ENCODE data around the gene ILDR2.

ILDR2 gene

GRCh38 chr1:166927701-166928100 lies 47.6 kb downstream of the ILDR2 start:
- FAIRE-seq: no peak

GRCh38 chr1:166925810-166926478 lies 49.4 kb downstream of the ILDR2 start:
- DNase-seq (ENCODE audit: insufficient read length, low spot score): peak; percentile 74
- peak; percentile 70 for FAIRE-seq

More at GRCh38 chr1:166927701-166928100, 47.6 kb downstream of the ILDR2 start:
- no peak for DNase-seq (ENCODE audit: insufficient read length, low spot score)

DNA sequence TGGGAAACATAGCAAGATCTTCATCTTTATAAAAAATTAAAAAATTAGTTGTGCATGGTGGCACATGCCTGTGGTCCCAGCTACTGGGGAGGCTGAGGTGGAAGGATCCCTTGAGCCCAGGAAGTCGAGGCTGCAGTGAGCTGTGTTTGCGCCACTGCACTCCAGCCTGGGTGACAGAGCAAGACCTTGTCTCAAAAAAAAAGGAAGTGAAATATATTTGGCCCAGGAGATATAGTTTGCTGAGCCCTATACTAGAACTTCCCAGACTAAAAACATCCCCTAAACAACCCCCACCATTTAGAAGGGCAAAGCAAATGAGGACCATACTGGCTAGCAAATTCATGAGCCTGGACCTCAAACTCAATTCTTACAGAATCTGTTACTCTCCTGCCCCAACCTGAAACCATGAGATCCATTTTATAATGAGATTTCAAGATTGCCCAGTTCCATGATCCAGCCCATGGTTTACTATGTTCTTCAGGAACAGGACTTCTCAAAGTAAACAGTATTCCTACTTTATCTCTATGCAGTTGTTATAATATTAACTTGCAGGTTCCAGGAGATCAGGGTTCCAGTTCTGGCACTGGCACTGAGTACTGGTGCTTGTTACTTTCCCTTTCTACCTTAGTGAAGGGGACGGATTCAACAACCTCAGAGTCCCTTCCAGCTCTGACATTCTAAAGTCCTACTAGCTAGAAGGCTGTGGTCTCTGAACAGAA lies 50.4 kb downstream of the ILDR2 start:
- no peak for DNase-seq (ENCODE audit: insufficient read length, low spot score)
- FAIRE-seq: no peak

- no peak for DNase-seq (ENCODE audit: insufficient read length, low spot score)
- FAIRE-seq: no peak
Observed at GRCh38 chr1:166920561-166921475, 54.5 kb downstream of the ILDR2 start.

DNA sequence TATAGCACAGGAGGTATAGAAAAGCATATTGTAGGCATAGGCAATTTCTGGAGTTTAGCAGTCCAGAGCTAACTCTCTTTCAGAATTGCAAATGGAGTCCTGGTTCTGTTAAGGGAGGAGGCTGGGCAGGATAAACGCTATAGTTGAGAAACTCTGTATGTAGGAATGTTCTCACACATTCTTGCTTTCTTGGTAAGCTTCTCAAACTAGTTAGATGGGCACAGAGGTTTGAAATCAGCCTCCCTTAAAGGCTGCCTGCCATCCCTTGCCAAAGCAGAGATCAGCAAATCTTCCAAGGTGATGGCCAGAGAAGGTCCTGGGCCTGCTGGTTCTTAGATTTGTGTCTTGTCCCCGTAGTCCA lies 56.4 kb downstream of the ILDR2 start:
- DNase-seq (ENCODE audit: insufficient read length, low spot score): no peak
- FAIRE-seq: no peak

- no peak for FAIRE-seq
Observed at GRCh38 chr1:166918088-166918955, 57.0 kb downstream of the ILDR2 start.

GRCh38 chr1:166915941-166916340 lies 59.4 kb downstream of the ILDR2 start:
- peak; percentile 64 for FAIRE-seq
- no peak for DNase-seq (ENCODE audit: insufficient read length, low spot score)

More at GRCh38 chr1:166918088-166918955, 57.0 kb downstream of the ILDR2 start:
- no peak for DNase-seq (ENCODE audit: insufficient read length, low spot score)

DNA sequence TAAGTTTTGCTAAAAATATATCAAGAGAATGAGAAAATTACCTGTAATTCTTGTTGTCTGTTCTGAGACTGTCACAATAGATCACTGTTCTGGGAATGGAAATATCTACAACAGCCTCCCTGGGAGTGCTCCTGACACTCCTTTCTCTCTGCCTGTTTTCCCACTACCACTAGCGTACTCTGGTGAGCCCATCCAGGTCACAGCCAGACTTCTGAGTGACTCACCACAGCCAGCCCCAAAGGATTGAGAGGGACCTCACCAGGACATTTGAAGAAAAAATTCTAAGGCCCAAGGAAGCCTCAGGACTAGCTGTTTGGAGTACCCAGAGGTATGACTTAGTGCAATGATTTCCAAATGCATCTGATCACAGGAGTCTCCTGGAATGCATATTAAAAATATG lies 60.3 kb downstream of the ILDR2 start:
- DNase-seq (ENCODE audit: insufficient read length, low spot score) (no peak), FAIRE-seq (no peak)

DNA sequence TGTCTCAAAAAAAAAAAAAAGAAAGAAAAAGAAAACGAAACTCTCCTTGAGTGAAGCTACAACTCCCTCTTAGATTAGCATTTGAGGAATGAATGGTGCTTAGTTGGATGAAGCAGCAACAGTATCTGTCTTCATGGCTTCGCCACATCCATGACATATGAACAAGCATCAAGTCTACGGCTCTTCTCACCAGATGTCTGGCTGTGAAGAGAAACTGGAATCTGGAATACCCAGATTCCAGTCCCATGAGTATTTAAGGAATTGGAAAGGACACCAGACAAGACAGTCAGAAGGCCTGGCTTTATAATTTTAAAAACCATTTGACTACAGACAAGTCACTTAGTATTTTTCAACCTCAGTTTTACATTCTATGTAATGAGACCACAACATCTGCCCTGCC lies 61.2 kb downstream of the ILDR2 start:
- DNase-seq (ENCODE audit: insufficient read length, low spot score): no peak
- FAIRE-seq: no peak

GRCh38 chr1:166911624-166912023 lies 63.7 kb downstream of the ILDR2 start:
- FAIRE-seq (no peak), DNase-seq (ENCODE audit: insufficient read length, low spot score) (no peak)

DNA sequence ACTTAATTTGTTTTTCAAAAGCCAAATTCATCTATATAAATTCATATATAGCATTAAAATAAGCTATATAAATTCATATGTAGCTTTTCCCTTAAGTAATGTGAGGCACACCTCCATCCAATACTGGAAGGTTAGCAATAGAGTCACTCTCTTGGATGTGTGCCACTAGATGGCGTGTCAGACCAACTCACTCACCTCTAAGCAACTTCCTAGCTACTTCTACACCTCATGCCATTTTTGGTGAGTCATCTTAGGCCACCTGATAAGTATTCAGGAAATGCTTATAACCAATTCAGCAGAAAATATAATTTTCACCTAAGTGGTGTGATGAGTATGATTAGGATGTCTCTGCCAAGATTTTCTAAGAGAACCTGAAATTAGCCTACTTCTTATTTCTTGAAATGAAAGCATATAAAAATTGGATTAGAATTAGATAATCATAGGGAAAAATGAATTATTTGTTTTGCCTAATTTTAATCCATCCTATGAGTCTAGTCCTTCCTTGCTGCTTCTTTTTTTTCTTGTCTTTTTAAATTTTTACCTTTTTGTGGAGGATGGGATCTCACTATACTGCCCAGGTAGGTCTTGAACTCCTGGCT lies 64.8 kb downstream of the ILDR2 start:
- DNase-seq (ENCODE audit: insufficient read length, low spot score) (peak; percentile 83), FAIRE-seq (peak; percentile 74)

DNA sequence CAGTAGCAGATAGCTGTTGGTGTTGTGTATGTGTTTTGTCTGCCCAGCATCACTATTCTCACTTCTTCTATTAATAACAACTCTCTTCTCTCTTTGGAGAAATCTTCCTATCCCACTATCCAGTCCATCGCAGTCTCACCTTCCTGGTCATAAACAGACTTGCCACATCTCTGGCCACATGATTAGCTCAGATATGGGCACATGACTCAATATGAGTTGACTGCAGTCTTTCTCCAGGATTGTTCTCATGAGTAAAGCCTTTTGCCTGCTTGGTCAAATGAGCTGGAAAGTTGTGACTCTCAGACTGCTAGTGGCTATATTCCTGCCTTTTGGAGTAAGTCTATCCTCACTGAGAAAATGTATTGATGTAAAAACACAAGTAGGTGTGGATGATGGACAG lies 66.4 kb downstream of the ILDR2 start:
- FAIRE-seq (no peak), DNase-seq (ENCODE audit: insufficient read length, low spot score) (no peak)

DNA sequence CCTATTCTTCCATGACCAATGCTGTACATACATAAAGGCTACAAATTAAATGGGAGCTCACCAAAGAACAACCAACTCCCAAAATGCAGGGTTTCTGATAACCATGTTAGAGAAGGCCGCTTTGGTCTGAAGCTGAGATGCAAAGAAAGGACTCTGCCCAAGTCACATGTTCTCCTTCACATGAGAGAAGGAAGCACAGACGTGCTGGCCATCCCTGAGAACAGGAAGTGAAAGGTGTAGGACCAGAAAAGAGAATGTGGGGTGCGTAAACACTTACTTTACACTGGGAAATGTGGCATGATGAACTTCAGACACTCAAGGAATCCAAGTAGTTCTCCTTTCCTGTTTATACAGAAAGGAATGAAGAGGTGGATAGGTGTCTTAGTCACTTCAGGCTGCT lies 67.6 kb downstream of the ILDR2 start:
- DNase-seq (ENCODE audit: insufficient read length, low spot score): no peak
- no peak for FAIRE-seq

- FAIRE-seq: no peak
- DNase-seq (ENCODE audit: insufficient read length, low spot score): no peak
Observed at GRCh38 chr1:166907051-166907450, 68.3 kb downstream of the ILDR2 start.

DNA sequence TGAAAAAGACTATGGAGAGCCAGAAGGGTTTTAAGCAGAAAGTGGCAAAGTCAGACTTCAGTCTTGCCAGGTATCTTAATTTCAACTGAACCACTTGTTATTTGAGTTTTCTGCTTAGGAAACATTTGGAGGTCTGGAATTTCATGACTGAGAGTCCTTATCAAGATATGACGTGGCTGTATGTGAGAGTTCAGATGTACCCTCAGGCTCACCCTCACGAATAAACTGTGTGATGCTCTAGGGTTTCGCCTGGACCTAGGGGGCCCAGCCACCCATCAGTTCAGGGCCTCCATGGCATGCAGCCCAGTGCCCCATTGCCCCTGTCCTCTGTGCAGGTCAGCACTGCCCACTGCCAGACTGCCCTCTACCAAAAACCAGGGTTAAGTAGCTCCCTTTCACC lies 68.7 kb downstream of the ILDR2 start:
- FAIRE-seq: no peak

DNA sequence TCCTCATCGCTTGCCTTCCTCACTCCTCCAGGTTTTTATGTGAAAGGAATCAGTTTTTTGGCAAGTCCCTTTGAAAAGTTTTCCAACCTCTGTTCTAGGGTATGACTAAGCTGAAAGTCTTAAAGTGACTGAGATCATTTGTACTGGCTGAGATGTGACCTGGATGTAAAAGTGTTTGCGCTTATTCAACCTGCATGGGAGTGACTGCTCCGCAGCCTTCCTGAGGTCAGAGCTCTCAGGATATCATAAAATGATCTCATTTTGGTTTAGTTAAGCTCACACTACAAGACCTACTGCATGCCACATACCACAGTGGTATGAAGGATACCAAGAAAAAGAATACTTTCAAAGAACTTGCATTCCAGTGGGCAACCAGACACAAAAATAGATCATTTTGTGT lies 69.4 kb downstream of the ILDR2 start:
- no peak for DNase-seq (ENCODE audit: insufficient read length, low spot score)
- FAIRE-seq: no peak

More for the DNA sequence above, 68.7 kb downstream of the ILDR2 start:
- DNase-seq (ENCODE audit: insufficient read length, low spot score): no peak

- no peak for FAIRE-seq
- DNase-seq (ENCODE audit: insufficient read length, low spot score): no peak
Observed at GRCh38 chr1:166905136-166905535, 70.2 kb downstream of the ILDR2 start.

GRCh38 chr1:166903232-166903631 lies 72.1 kb downstream of the ILDR2 start:
- DNase-seq (ENCODE audit: insufficient read length, low spot score) (no peak), FAIRE-seq (no peak)

- FAIRE-seq (no peak), DNase-seq (ENCODE audit: insufficient read length, low spot score) (no peak)
Observed at GRCh38 chr1:166902279-166902678, 73.1 kb downstream of the ILDR2 start.

GRCh38 chr1:166900987-166901386 lies 74.4 kb downstream of the ILDR2 start:
- DNase-seq (ENCODE audit: insufficient read length, low spot score) (no peak), FAIRE-seq (no peak)

Data from HTR-8/SVneo (cell line).